HG03457 (cell line): ENCODE measurements around the gene TMTC2.

Experiments
- ATAC-seq: cut with Tn5 transposase; IDR thresholded peaks from one replicate; pipeline ENCODE4 v1.9.1; 2021; ENCODE audit warnings: moderate number of reproducible peaks; ENCODE audit not compliant: unreplicated experiment

The TMTC2 gene

DNA sequence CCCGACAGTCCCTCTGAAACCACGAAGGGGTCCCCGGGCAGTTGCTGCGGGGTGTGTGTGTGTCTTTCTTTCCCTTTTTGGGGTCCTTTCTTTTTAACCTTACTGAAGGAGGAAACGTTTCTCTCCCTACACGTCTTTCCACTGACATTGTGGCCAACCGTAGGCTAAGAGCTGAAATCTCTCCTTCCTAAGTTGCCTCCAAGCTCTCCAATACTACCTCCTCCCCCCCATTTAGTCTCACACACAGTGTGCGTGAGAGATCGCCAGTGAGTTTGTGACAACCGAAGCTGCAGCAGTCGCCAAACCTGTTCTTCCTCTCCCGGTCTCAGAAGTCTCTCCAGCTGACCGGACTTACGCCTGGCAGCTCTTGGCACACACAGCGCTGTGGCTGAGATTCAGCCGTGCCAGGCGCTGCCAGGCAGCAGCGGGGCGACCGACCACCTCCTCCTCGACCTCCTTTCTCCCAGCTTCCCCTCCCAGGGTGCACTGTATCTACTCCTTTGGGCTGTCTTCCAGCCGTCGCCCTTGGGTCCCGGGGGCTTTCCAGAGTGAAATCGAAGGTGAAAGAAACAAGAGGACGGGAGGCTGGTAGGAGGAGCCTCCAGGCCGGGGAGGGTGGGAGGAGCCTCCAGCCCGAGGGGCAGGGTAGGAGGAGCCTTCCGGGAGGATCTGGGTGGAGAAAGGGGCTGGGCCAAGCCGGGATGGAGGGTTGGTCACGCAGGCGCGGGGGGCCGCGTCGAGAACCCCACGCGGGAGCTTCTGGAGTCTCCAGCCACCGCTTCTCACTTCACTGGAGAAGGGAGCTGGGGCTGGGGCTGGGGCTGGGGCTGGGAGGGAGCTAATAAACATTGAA, at the start of gene TMTC2:
TMTC2 (plus strand) TSS at position 739 of the 853 bp plus-strand sequence.
- ATAC-seq = peak; percentile 85

- no peak for ATAC-seq
Measured at GRCh38 chr12:82638324-82638723, 48.4 kb upstream of the TMTC2 start.

- no peak for ATAC-seq
Measured at GRCh38 chr12:82644896-82645295, 41.8 kb upstream of the TMTC2 start.

GRCh38 chr12:82645414-82645813, 41.3 kb upstream of the TMTC2 start:
- ATAC-seq = no peak

GRCh38 chr12:82647853-82648252, 38.9 kb upstream of the TMTC2 start:
- no peak for ATAC-seq

DNA sequence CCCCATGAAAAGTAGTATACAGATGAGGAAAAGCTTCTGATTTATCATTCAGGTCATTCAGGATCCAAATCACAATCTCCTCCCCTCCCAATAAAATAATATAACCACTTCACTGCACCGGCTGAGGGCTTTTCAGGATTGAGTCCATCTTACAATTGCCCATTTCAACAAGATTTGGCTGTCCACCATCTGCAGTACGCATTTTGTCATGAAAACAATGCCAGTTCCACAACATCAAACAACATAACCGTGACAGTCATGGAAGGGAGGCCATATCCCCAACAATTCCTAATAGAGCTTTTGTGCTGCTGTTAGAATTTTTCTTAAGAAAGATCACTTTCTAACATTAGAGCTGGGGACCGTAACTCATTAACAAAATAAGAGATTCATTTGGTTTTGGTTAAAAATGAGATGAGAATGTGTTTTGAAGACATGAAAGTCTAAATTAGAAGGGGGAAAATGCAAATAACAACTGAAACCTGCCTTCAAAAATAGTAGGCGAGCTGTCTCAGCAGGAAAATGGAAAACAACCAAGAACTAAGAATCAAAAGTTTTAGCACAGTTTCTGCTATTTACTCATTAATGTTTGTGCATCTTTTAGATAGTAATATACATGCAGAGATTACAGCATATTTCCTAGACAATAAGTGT, 38.3 kb upstream of the TMTC2 start:
- no peak for ATAC-seq

GRCh38 chr12:82650627-82651337, 35.9 kb upstream of the TMTC2 start:
- ATAC-seq = peak; percentile 94

DNA sequence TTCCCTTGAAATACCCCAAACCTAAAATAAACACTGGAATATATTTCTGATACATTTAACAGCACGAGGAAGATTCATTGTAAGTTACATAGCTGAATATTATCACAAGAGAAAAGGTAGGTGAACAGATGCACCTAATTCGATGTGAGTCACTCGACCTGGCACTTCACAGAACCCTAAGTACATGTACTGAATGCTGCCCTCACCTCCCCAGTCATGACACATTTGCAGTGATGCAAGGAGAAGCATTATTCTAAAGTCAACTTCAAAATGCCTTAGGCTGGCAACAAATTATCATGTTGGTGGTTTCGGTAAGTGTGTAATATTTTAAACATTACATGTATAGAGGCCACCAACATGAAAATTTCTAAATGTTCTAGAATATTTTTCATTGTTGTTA, 35.2 kb upstream of the TMTC2 start:
- ATAC-seq = no peak

- ATAC-seq = no peak
Measured at GRCh38 chr12:82652071-82652470, 34.6 kb upstream of the TMTC2 start.

GRCh38 chr12:82655751-82656150, 31.0 kb upstream of the TMTC2 start:
- ATAC-seq = no peak

DNA sequence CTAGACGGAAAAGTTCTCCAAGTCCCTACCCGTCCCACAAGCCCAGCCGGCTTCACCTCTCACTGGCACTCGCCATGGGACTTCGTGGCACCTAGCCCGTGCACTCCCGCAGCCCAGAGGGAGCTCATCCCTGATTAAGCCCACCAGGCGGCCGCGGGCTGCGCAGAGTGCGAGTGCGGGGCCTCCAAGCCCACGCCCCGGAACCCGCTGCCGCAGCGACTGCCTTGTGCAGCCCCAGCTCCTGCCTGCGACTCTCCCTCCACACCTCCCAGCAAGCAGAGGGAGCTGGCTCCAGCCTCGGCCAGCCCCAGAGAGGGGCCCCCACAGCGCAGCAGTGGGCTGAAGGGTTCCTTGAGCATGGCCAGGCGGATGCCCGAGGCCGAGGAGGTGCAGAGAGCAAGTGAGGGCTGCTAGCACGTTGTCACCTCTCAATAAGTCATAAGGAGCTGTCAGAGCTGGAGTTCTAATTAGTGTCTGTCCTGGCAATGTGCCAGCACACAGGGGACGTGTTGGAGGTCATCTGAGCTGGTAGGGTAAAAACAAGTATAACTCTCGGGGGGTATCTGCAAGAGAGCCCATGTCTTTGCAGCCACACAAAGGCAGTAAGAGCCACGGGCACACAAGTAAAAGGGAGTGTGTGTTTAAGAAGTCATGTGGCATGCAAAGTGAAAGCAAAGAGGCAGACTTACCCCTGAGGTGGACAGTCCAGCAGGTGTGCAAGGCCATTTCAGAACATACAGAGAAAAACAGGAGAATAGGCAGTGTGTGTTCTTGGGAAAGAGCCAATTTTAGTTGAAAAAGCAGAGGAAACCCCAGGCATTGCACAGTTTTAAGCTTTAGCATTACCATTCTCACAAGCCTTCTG, 27.1 kb upstream of the TMTC2 start:
- ATAC-seq = no peak

- ATAC-seq = no peak
Measured at GRCh38 chr12:82660541-82661325, 26.0 kb upstream of the TMTC2 start.

- no peak for ATAC-seq
Measured at GRCh38 chr12:82663893-82664292, 22.8 kb upstream of the TMTC2 start.

DNA sequence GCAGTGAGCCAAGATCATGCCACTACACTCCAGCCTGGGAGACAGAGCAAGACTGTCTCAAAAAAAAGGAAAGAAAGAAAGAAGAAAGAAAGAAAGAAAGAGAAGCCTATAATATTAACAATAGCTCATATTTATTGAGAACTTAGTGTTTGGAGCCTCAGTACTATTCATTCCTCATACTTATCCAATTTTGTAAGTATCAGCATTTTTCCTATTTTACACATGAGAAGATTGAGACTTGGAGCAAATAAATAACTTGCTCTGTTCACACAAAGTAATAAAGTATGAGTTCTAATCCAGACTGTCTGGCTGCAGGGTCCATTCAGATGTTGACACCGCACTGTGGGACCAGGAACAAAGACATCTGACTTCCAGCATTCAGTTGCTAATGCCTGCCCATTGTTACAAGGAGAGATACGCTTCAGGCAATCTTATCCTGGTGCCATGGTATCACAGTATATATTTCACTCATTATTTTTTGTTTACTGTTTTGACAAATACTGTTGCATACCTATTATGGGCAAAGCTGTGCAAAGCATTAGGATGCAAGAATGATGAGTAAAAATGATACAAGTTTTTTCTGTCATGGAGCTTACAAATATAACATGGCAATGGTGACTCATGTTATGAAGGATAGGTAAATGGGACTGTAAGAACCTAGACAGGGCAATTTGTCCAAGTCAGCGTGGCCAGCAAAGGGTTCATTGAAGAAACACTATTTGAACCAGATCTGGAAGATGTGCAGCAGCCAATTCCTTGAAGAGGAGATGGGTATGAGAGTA, 21.4 kb upstream of the TMTC2 start:
- ATAC-seq = no peak

DNA sequence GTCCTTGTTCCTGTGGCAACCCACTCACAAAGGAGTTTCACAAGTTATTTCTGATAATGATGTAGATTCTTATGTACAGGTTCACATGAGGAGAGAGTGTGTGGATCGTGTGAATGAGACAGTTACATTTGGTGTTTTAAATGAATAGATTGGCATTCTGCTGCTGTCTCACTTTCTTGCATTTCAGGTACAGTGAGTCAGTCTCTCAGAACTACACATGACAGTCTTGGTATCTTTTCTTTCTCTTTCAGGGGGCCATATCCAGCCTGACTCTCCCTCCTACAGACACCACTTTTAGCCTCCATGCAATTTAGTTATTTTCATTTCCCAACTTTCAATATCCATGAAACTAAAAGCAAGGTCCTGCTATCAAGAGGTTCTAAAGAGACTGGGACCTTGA, 19.9 kb upstream of the TMTC2 start:
- ATAC-seq = no peak

- no peak for ATAC-seq
Measured at GRCh38 chr12:82671673-82672195, 15.0 kb upstream of the TMTC2 start.

DNA sequence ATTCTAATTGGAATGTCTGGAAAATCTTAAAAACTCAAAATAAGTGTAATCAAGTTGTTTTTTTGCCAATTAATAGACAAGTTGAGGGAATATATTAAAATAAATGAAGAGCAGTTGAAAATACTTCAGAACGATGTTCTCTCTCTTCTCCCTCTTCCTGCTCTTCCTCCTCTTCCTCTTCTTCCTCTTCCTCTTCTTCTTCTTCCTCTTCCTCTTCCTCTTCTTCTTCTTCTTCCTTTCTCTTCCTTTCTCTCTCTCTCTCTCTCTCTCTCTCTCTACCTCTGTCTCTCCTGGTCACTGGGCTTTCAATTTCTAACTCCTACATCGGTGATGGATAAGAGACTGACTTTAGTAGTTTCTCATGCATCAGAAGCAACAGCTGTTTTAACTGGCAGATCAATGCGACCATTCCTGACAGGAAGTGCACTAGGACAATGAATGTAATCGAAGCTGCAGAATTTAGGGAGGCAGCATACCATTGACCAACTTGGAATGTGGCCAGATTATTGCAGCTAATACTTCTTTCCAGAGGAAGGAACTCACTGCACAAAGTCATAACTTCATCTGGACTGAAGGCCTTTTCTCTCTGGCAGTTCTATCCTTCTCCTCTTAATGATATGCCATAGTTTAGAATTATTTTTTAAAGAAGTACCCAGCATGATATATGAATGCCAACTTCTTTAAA, 13.8 kb upstream of the TMTC2 start:
- no peak for ATAC-seq

DNA sequence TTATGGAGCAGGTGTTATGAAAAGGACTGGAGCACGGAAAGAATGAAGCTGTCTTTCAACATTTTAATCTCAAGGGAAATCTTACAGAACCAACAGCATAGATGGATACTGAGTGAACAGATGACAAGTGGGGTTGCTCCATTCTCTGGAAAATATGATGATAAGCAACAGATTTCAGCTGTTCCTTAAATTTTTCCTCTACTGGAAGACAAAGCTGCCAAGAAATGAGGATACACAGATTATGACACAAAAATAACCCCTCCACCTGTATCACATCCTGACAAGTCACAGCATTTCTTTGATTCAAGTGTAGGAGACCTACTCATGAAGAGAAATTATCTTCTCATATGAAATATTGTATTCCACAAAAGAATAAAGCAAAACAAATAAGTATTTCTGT, 13.0 kb upstream of the TMTC2 start:
- no peak for ATAC-seq
